Stimulated activated CD8-positive, alpha-beta memory T cell treated with anti-CD3 and anti-CD28 coated beads, Interleukin-2, amount 100 ng/mL, for 1 hour (primary cell): ENCODE measurements around the gene FMN1.

ENCODE experiments used
- DNase-seq, 2 donors: peaks; one replicate each; pipeline ENCODE4 v3.0.0-alpha.2; 2020; ENCODE audit warnings: low read depth in 2 of 2

The FMN1 gene

GRCh38 chr15:33059184-33059583 lies 135.3 kb downstream of the FMN1 start:
- no peak for DNase-seq

GRCh38 chr15:33057845-33058244 lies 136.7 kb downstream of the FMN1 start:
- DNase-seq: no peak

- no peak for DNase-seq
These were observed 138.6 kb downstream of the FMN1 start for GRCh38 chr15:33055962-33056361.

- no peak for DNase-seq
These were observed 143.0 kb downstream of the FMN1 start for GRCh38 chr15:33051528-33051927.

- no peak for DNase-seq
These were observed 146.3 kb downstream of the FMN1 start for GRCh38 chr15:33048255-33048654.

- no peak for DNase-seq
These were observed 147.4 kb downstream of the FMN1 start for GRCh38 chr15:33047077-33047476.

GRCh38 chr15:33046329-33046728 lies 148.2 kb downstream of the FMN1 start:
- DNase-seq: no peak

GRCh38 chr15:33045066-33045810 lies 149.3 kb downstream of the FMN1 start:
- DNase-seq: no peak

- no peak for DNase-seq
These were observed 149.9 kb downstream of the FMN1 start for GRCh38 chr15:33044598-33044997.

- DNase-seq: no peak
These were observed 150.9 kb downstream of the FMN1 start for GRCh38 chr15:33043636-33044035.

- DNase-seq: no peak
These were observed 154.0 kb downstream of the FMN1 start for GRCh38 chr15:33040496-33040895.

GRCh38 chr15:33034588-33034987 lies 159.9 kb downstream of the FMN1 start:
- no peak for DNase-seq

GRCh38 chr15:33032053-33032452 lies 162.5 kb downstream of the FMN1 start:
- no peak for DNase-seq

- no peak for DNase-seq
These were observed 163.1 kb downstream of the FMN1 start for GRCh38 chr15:33031324-33031821.

GRCh38 chr15:33030315-33030714 lies 164.2 kb downstream of the FMN1 start:
- no peak for DNase-seq

GRCh38 chr15:33029109-33029652 lies 165.3 kb downstream of the FMN1 start:
- no peak for DNase-seq

- no peak for DNase-seq
These were observed 166.0 kb downstream of the FMN1 start for GRCh38 chr15:33028495-33028894.

- DNase-seq: no peak
These were observed 167.0 kb downstream of the FMN1 start for GRCh38 chr15:33027306-33028035.

GRCh38 chr15:33026614-33027013 lies 167.9 kb downstream of the FMN1 start:
- no peak for DNase-seq

- DNase-seq: no peak
These were observed 171.9 kb downstream of the FMN1 start for GRCh38 chr15:33022629-33023028.

- DNase-seq: no peak
These were observed 172.6 kb downstream of the FMN1 start for GRCh38 chr15:33021806-33022389.

- no peak for DNase-seq
These were observed 175.0 kb downstream of the FMN1 start for GRCh38 chr15:33019354-33019981.
